HG02970 (cell line): ENCODE results near the gene TRPV6.

ENCODE experiments used
- ATAC-seq: cut with Tn5 transposase; IDR thresholded peaks from one replicate; pipeline ENCODE4 v1.9.1; 2021; ENCODE audit warnings: mild to moderate bottlenecking, moderate library complexity, moderate number of reproducible peaks; ENCODE audit not compliant: unreplicated experiment, low FRiP score

TRPV6 gene

DNA sequence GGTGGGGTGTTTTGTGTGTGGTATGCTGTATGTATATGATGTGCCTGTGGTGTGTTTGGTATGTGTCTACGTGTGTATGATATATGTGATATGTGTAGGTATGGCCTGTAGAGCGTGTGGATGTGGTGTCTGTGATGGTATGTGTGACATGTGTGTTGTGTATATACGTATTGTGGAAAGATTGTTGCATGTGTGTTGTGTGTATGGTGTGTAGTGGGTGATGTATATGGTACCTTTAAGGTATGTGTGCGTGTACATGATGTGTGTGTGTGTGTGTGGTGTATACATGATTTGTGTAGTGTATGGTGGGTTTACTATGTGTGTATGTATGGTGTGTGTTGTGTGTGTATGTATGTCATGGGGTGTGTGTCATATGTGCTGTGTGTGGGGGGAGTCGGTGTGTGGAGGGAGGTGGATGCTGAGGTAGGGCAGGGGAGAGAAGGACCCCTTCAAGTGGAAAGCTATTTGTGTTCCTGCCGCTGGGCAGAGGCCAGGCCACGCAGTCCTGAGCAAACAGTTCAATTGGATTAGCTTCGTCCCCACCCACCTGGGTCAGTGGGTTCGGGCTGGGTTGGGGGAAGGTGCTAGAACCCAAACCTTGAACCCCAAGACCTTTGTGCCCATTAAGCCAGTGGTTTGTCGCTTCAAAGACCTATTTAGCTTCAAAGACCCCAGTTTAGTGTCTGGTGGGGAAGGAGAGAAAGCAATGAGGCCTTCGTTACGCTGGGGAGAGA lies 1.9 kb upstream of the TRPV6 start:
- no peak for ATAC-seq

- ATAC-seq = no peak
Observed at GRCh38 chr7:142886866-142887265, 1.3 kb upstream of the TRPV6 start.

GRCh38 chr7:142884286-142884640 lies 1.3 kb downstream of the TRPV6 start:
- ATAC-seq = no peak

DNA sequence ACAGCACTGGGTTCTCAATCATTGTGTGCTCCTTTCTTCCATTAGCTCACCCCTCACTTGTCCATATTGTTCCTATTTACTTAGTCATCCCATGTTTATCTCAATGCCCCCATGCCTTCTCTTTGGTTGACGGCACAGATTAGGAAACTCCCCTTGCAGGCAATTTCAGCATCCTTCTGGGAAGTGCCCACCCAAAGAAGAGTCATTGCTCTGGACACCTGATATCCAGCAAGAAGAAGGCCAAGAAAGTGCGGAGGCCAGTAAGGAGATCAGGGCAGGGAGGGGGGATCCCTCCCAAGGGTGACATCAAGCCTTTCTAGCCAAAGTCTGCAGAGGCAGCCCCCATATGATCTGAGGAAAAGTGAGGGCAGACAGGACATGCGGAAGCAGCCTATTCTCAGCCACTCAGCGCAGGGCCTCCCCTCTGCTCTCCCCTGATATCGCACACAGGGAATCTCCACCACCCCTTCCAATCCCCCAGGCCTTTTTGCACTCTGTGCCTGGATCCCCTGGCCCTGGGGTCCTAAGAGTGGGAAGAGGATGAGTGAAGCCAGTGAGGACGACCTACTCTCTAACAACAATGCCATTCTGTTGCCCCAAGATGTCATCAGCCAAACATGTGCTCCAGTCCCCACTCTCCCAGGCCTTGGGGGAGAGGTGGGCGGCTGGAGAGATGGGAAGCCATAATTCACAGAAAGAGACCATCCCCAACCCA lies 1.8 kb downstream of the TRPV6 start:
- no peak for ATAC-seq

GRCh38 chr7:142883145-142883544 lies 2.4 kb downstream of the TRPV6 start:
- no peak for ATAC-seq

DNA sequence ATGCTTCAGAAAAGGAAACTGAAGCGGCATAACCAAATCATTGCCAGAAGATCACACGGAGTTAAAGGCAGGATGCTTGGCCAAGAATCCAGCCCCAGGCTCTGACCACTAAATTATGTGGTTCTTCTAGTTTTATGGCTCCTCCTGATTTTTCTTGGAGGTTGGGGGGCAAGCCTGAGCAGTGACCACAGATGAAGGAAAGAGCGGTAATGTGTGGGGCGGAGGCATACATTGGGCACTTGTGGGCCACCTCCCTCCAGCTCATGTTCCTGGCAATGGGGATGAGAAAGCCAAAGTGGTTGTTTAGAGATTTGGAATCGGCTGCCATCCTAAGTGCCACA lies 3.2 kb downstream of the TRPV6 start:
- ATAC-seq = no peak

- ATAC-seq = no peak
Observed at GRCh38 chr7:142881586-142882337, 3.8 kb downstream of the TRPV6 start.

DNA sequence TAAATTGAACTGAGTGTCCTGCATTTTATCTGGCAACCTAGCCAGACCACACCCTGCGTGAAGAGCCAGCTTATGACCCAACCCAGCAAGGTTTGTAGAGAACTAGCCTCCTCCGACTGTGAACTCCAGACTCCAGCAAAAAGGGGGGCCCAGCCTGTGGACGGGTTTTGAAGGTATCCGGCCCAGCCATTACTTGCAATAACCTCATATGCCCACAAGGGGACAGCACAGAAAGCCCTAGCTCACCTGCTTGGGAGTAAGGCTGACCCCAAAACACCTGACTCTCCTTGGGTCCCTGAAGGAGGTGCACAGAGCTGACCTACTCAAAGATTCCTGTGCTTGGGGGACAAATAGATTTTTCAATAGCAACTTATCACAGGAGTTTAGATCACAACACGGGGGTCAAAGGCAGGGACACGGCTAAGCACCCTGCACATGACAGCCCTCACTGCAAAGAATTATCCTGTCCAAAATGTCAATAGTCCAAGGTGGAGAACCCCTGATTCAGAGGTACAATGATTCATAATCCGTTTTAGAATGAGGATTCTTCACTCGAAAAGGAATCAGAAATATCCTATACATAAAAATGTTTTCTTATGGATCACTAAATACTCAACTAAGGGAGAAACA lies 4.6 kb downstream of the TRPV6 start:
- ATAC-seq = peak; percentile 49

DNA sequence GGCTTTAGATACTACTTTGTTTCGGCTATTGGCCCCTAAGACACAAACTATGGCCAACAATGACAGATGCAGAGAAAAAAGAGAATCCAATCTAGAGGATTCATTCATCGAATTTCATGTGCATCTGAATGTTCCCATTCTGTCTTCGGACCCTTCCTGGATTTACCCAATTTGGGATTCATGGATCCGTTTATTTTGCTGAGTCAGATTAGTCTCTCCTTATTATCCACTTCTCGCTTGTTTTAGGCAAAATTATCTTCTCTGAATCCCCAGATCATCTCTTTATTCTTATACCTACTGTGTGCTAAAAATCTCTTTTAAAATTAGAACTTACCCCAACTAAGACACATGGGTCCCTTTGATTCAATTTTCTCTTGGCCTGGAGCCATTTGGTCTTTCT lies 6.5 kb downstream of the TRPV6 start:
- ATAC-seq = no peak

DNA sequence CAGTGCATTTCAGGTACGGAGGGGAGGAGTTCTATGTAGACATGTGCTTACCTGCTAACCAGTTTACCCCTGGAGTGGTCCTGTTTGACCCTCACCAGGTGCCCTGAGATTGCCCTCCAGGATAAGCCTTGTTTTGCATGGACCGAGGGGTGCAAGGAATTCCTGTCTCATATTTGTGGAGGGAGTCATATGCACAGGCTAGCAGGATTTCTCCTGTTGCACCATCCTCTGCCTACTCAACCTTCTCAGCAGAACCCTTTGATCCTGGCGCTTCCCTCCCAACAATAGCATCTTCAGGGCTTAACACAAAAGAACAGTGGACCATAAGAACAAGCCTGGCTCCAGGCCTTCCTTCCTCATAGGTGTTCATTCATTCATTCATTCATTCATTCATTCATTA lies 7.2 kb downstream of the TRPV6 start:
- no peak for ATAC-seq

DNA sequence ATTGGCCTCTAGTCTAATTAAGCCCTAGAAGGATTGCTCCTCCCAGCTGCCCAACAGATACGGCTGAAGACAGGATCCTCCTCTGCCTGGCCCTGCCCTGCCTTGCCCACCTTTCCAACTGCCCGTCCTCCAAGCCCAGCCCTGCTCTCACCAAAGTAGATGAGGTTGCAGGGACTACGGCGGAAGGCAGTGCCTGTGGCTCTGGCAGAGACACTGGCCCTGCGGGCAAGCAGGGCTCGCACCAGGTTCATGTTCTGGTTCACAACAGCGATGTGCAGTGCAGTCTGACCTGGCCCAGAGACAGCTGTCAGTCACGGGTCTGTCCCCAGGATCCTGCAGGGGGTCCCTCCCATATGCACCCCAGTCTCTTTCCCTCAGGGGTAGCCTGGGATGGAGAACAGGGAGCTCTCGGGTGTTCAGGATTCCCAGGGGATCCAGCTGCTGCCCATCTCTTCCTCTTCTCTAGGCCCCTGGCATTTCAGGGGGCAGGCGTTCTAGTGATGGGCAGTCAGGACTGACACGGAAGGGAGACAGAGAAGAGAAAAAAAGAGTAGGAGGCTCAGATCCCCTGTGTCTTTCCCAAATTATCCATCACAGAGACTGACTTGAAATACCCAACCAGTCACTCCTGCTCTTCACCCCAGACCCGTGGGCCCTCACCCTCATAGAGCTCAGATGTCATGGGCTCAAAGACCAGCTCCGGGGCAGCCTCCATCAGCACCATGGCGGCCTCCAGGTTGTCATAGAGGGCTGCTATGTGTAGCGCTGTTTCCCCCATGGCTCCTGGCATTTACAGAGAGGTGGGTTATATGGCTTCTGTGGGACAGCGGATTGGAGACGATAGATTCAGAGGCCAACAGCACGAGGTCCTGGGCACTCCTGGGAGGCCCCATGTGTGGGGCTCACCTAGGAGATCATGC lies 8.3 kb downstream of the TRPV6 start:
- no peak for ATAC-seq

- ATAC-seq = no peak
Observed at GRCh38 chr7:142876236-142876960, 9.1 kb downstream of the TRPV6 start.

- ATAC-seq = no peak
Observed at GRCh38 chr7:142875456-142875855, 10.1 kb downstream of the TRPV6 start.

DNA sequence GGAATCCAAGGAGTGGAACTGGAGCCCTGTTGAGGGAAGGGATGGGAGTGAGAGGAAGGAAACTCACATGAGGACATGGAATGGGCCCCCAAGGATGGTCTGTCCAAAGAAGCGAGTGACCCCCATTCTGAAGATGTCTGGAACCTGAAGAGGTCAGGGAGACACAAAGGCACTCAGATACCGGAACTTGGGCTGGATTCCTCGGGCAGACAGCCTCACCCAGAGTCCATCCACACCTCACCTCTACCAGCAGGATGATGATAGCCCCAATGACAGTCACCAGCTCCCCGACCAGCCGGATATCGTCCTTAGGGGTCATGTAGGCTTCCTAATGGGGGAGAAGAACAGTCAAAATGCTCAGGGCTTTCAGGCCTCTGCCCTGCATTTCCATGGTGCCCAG lies 10.7 kb downstream of the TRPV6 start:
- ATAC-seq = no peak

DNA sequence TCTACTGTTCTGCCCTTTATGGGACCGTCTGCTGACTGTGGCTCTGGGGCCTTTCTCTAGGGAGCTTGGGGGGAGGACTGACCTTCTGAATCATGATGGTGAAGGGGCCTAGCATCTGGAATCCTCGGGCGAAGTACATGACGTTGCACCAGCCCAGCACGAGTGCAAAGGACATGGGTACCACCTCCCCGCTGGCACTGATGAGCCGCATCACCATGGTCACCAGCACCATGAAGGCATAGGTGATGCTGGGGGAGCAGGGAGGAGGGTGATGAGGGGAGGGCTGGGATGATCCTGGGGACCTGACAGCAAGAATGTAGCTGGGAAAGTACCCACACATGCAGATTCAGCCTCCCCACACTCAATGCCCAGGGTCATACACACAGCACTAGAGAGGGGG lies 11.1 kb downstream of the TRPV6 start:
- ATAC-seq = no peak

DNA sequence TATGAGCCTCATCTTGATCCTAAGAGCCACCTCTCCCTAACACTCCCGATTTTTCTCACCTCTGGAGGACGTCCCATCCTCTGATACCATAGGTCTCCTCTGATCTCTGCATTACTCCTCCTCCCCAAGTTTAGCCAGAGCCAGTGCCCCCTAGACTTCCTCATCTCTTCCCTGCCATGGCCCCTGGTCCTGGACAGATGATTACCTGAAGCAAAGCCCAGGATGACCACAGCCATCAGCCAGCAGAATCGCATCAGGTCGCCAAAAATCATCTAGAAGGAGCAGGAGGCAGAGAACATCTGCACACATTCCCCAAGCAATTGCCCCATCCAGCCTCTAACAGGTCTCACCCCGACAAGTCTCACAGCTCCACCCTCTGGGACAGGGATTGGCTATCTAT lies 11.7 kb downstream of the TRPV6 start:
- no peak for ATAC-seq

DNA sequence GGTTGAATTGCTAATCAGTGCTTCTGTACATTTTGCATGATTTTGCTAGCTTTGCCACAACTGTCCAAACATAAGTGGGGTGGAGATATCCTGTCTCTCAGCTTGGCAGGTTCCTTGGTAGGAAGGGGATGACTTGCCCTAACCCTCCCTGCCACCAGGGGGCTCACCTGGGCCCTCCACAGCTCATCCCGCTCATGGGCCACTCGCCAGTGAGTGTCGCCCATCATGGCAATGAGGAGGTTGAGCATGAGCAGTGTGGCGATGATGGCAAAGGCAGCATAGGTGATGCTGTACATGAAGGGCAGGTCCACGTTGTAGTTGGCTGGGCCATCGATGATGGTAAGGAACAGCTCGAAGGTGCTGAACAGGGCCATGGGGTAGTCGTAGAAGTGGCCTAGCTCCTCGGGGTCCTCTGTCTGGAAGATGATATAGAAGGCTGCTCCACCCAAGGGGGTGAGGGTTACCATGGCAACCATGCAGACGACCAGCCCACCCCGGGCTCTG lies 12.2 kb downstream of the TRPV6 start:
- no peak for ATAC-seq

DNA sequence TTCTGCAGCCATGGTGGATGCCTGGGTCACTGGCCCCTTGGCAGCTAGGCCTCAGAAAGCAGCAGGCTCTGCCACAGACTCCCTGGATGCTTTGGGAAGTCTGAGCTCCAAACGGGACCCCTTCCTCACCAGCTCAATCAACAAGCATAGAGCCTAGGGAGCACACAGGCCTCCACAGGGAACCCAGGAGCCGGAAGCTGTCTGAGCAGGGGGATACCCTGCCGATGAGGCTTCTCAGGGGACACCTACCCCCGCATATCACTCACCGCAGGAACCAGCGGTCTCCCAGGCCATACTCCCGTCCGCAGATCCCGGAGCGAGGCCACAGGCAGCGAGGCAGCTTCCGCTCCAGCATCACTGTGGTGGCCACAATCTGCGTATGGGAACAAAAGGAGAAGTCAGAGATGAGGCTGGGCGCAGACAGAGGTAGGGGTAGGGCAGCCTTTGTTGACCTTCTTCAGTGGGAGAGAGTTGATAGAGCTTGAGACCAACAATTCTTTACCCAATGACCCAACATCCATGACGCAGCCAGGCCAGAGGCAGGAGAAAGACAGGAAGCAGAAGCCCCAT lies 13.4 kb downstream of the TRPV6 start:
- ATAC-seq = no peak
